GM12878 (cell line): Measurements from ENCODE around the gene MED10. TPM values are rescaled to one million over a fixed set of nuclear protein-coding genes. Genes with fewer than 3 reads are reported as not detected.

Source experiments
- ATAC-seq: fragments of 200-7000 bp; cut with Tn5 transposase; 3 replicates; pipeline ENCODE4 v1.9.1; 2020; ENCODE audit warnings: mild to moderate bottlenecking, moderate library complexity
- BruUV-seq: library from RNA; stranded (reverse); fragments of 400-500 nt; replicated peaks from 2 replicates; lab custom pipeline; 2021; lab: Mats Ljungman, UMichigan
- CTCF ChIA-PET: fragments of 300-600 bp; sonication (Branson Sonifier 250); formaldehyde crosslinking; extraction: SDS; loops from one replicate; lab custom pipeline; 2021; ENCODE audit warnings: inconsistent platforms; lab: Yijun Ruan, JAX
- POLR2A ChIA-PET: fragments of 350-600 bp; formaldehyde crosslinking; extraction: SDS; loops from one replicate; lab custom pipeline; 2021; ENCODE audit warnings: inconsistent platforms; lab: Charles Lee
- RAD21 ChIA-PET: fragments of 300-600 bp; sonication (Branson Sonifier 250); formaldehyde crosslinking; loops from one replicate; lab custom pipeline; 2023; ENCODE audit warnings: antibody characterized with exemption; ENCODE audit not compliant: unreplicated experiment; lab: Charles Lee
- SMC1A ChIA-PET: fragments of 300-600 bp; sonication (Branson Sonifier 250); formaldehyde crosslinking; loops from one replicate; lab custom pipeline; 2023; ENCODE audit not compliant: unreplicated experiment, uncharacterized antibody; lab: Charles Lee
- DNase-seq: peaks from one replicate; pipeline ENCODE4 v3.0.0-alpha.2; 2011; ENCODE audit warnings: low read depth, low spot score
- FAIRE-seq: peaks from 3 replicates; lab custom pipeline; 2011; peaks lifted over from hg19 to GRCh38; lab: Jason Lieb, UNC
- H2AFZ ChIP-seq: 2 replicates; pipeline ENCODE4 v1.6.0; 2011; ENCODE audit warnings: low read depth, low read length, control low read depth; ENCODE audit not compliant: control insufficient read depth
- H3K27ac ChIP-seq: 2 replicates; pipeline ENCODE4 v1.5.1; 2011; ENCODE audit warnings: control low read depth; ENCODE audit not compliant: control insufficient read depth, insufficient read depth
- H3K27me3 ChIP-seq, 2 experiments: replicated peaks in 1 of 2; 2 replicates each; pipeline versions ENCODE4 v1.6.0 to v1.6.1; 2011; ENCODE audit warnings: low read length in 1 of 2; ENCODE audit not compliant: control insufficient read depth in 2 of 2, insufficient read depth in 2 of 2
- H3K36me3 ChIP-seq, 2 experiments: 2 replicates each; pipeline ENCODE4 v1.5.1; 2011; ENCODE audit warnings: low read length in 1 of 2; ENCODE audit not compliant: control insufficient read depth in 2 of 2, insufficient read depth in 2 of 2
- H3K4me1 ChIP-seq: 2 replicates; pipeline ENCODE4 v1.6.1; 2011; ENCODE audit warnings: mild to moderate bottlenecking, low read length, moderate library complexity, mixed read lengths; ENCODE audit not compliant: control insufficient read depth, insufficient read depth
- H3K4me2 ChIP-seq: 2 replicates; pipeline ENCODE4 v1.6.0; 2011; ENCODE audit warnings: control low read depth; ENCODE audit not compliant: control insufficient read depth, insufficient read depth
- H3K4me3 ChIP-seq: fragments of 200-600 bp; sonication (generic); 2 replicates; pipeline ENCODE4 v1.5.1; 2016
- H3K79me2 ChIP-seq: 2 replicates; pipeline ENCODE4 v1.6.0; 2011; ENCODE audit warnings: low read length; ENCODE audit not compliant: control insufficient read depth, insufficient read depth
- H3K9ac ChIP-seq: 2 replicates; pipeline ENCODE4 v1.8.0; 2011; ENCODE audit warnings: low read length, control low read depth, mixed read lengths; ENCODE audit not compliant: control insufficient read depth, insufficient read depth
- H3K9me3 ChIP-seq: replicated peaks from 3 replicates; pipeline ENCODE4 v1.5.1; 2011; ENCODE audit warnings: mild to moderate bottlenecking, low read length; ENCODE audit not compliant: control insufficient read depth, insufficient read depth
- H4K20me1 ChIP-seq: 2 replicates; pipeline ENCODE4 v1.6.0; 2011; ENCODE audit not compliant: control insufficient read depth, insufficient read depth
- BMI1 ChIP-seq: fragments of 450-650 bp; IDR thresholded peaks from 2 replicates; pipeline ENCODE4 v1.6.1; 2016; ENCODE audit warnings: mild to moderate bottlenecking, moderate library complexity, borderline replicate concordance
- CHD4 ChIP-seq: fragments of 200-600 bp; sonication (generic); IDR thresholded peaks from 2 replicates; pipeline ENCODE4 v1.6.1; 2016; ENCODE audit warnings: mild to moderate bottlenecking
- CREB1 ChIP-seq: IDR thresholded peaks from 2 replicates; pipeline ENCODE4 v1.6.1; 2012; ENCODE audit warnings: low read depth, mild to moderate bottlenecking, inconsistent platforms
- CREM ChIP-seq: IDR thresholded peaks from 2 replicates; pipeline ENCODE4 v1.6.1; 2014; ENCODE audit warnings: antibody characterized with exemption, low read depth
- EP300 ChIP-seq, 2 experiments: fragments of 150-350 bp in 1 of 2; IDR thresholded peaks; 2 replicates each; pipeline ENCODE4 v1.6.1; 2011 to 2012; ENCODE audit warnings: low read depth in 2 of 2, low read length in 2 of 2, borderline replicate concordance in 1 of 2, improper control_type of control experiment in 1 of 2, inconsistent platforms in 1 of 2; ENCODE audit not compliant: control insufficient read depth in 1 of 2
- HDAC2 ChIP-seq: fragments of 200-600 bp; sonication (generic); IDR thresholded peaks from 2 replicates; pipeline ENCODE4 v1.6.1; 2017
- IRF3 ChIP-seq: fragments of 450-650 bp; IDR thresholded peaks from 2 replicates; pipeline ENCODE4 v1.6.1; 2014; ENCODE audit warnings: mild to moderate bottlenecking
- NR2F1 ChIP-seq: fragments of 450-650 bp; conservative IDR thresholded peaks from 2 replicates; pipeline ENCODE4 v1.6.1; 2017; ENCODE audit warnings: mild to moderate bottlenecking
- PRDM15 ChIP-seq: fragments of 450-650 bp; formaldehyde crosslinking; IDR thresholded peaks from 2 replicates; pipeline ENCODE4 v1.4.0; 2020; ENCODE audit warnings: mild to moderate bottlenecking, moderate library complexity
- RCOR1 ChIP-seq: conservative IDR thresholded peaks from 2 replicates; pipeline ENCODE4 v1.6.1; 2012; ENCODE audit warnings: low read depth, low read length, improper control_type of control experiment
- RELA ChIP-seq: fragments of 450-650 bp; IDR thresholded peaks from 2 replicates; pipeline ENCODE4 v1.8.0; 2014; ENCODE audit warnings: borderline replicate concordance; ENCODE audit not compliant: partially characterized antibody
- SREBF1 ChIP-seq: IDR thresholded peaks from 2 replicates; pipeline ENCODE4 v1.6.1; 2012; ENCODE audit warnings: mild to moderate bottlenecking, low read length
- TCF7 ChIP-seq: IDR thresholded peaks from 2 replicates; pipeline ENCODE4 v1.6.1; 2014; ENCODE audit warnings: antibody characterized with exemption, borderline replicate concordance
- ZBTB11 ChIP-seq: fragments of 450-650 bp; formaldehyde crosslinking; IDR thresholded peaks from 2 replicates; pipeline ENCODE4 v1.5.0; 2022; ENCODE audit warnings: mild to moderate bottlenecking, missing genetic modification characterization
- in situ Hi-C: fragments of 300-500 bp; cut with MboI; formaldehyde crosslinking; loops from 9 replicates; pipeline ENCODE4 v1.14.3; 2018; ENCODE audit warnings: mixed read lengths
- intact Hi-C: fragments of 100-400 bp; cut with micrococcal nuclease; formaldehyde crosslinking; loops from one replicate; pipeline ENCODE4 v1.14.2; 2022; ENCODE audit not compliant: unreplicated experiment
- polyA plus RNA-seq, 11 experiments: library from polyadenylated mRNA; depleted of rRNA in 4 of 11; unstranded in 6 of 11; stranded (reverse) in 5 of 11; fragments of >200 nt; fragmentation: Nextera tagmentation in 4 of 11; fragmentation: Illumina TruSeq in 1 of 11; extraction: Ambion mirVana in 4 of 11; extraction: Trizol in 1 of 11; gene quantifications; 1 replicate in 1 of 11; 2 replicates in 10 of 11; pipeline versions ENCODE4 v1.2.1 to v1.2.3, GENCODE V29; 2011 to 2016; ENCODE audit warnings: inconsistent platforms in 2 of 11, missing spikeins in 2 of 11, low read depth in 1 of 11
- total RNA-seq, 4 experiments: library from RNA; depleted of rRNA in 3 of 4; stranded (reverse); fragments of >200 nt in 3 of 4; fragmentation: Illumina TruSeq in 1 of 4; extraction: Trizol in 1 of 4; gene quantifications; 2 replicates each; pipeline versions ENCODE4 v1.2.1 to v1.2.3, GENCODE V29; 2013 to 2021

The MED10 gene
- total and polyA plus RNA-seq, 10 of the 15 experiments (the other 5 are each of a cell fraction or from before 2014, with no cell fraction given) = 21.2 to 111 (median 46.6) TPM

GRCh38 chr5:6387970-6388369, 9.6 kb upstream of the MED10 start:
- in situ Hi-C loops = no loop called here
- TF ChIP-seq EP300 (IDR thresholded peaks at IDR 0.05; ENCODE audit: borderline replicate concordance in 1 of 2, control insufficient read depth in 1 of 2, low read depth in 2 of 2, low read length in 2 of 2) (no peak), RELA (no peak), CHD4 (no peak), IRF3 (no peak), HDAC2 (no peak), BMI1 (no peak), TCF7 (no peak), CREB1 (no peak), PRDM15 (CRISPR knock-in tag) (no peak), NR2F1 (no peak), CREM (no peak), ZBTB11 (CRISPR knock-in tag) (no peak), SREBF1 (no peak), RCOR1 (no peak)

More at GRCh38 chr5:6387970-6388369, 9.6 kb upstream of the MED10 start:
- no peaks in the 10 kb centered on the region for H3K36me3 ChIP-seq
- no peaks in the 10 kb centered on the region; a peak in 1 of 4 replicates for H3K27me3 ChIP-seq
- no peaks in the 10 kb centered on the region for H4K20me1 ChIP-seq
- no peak overlapping the region for H3K4me3 ChIP-seq
- SMC1A ChIA-PET = no interaction called here
- DNase-seq (no peak), ATAC-seq (no peak), FAIRE-seq (no peak)
- no peak overlapping the region for H2AFZ ChIP-seq
- RAD21 ChIA-PET = no interaction called here
- H3K9ac ChIP-seq = no peak overlapping the region
- no peaks in the 10 kb centered on the region; the same call in 2 of the 3 replicates for H3K9me3 ChIP-seq
- no peaks in the 10 kb centered on the region; the same call in 1 of the 2 replicates for H3K4me1 ChIP-seq
- H3K79me2 ChIP-seq = no peaks in the 10 kb centered on the region
- H3K27ac ChIP-seq = no peak overlapping the region
- intact Hi-C loops = no loop called here
- CTCF ChIA-PET = no interaction called here
- H3K4me2 ChIP-seq = no peak overlapping the region
- no TSS peak for BruUV-seq
- POLR2A ChIA-PET = interaction anchor here (0.7 kb wide), 1 partner anchor 450 kb away, joined by 4 read pairs; no protein-coding TSS in a partner anchor
